Measurements from ENCODE around the gene TIMM29.

The TIMM29 gene

GRCh38 chr19:10935371-10936059 lies 6.9 kb downstream of the TIMM29 start:
- H3K9me3 ChIP-seq (ENCODE audit: control insufficient read depth, insufficient read depth, low read depth, low read length) = no peaks in the 10 kb centered on the region
- no peak overlapping the region for H3K27ac ChIP-seq (ENCODE audit: extremely low read depth, low read depth, low read length)
- ChIA-PET CTCF (interaction anchor here (0.6 to 3.5 kb wide), 18 partner anchors 9 to 693 kb away, joined by 3 to 22 read pairs (median 4); partner anchors contain the start of gene SMARCA4), POLR2A (interaction anchor here (1.0 to 1.4 kb wide), 3 partner anchors 8 to 154 kb away, joined by 3 to 5 read pairs (median 3); partner anchors contain the start of gene LDLR)
- TF ChIP-seq ZNF449 (tag by site-specific recombination; IDR thresholded peaks at IDR 0.05) = peak; percentile 34; the same call in 1 of the 2 replicates
- no peak for TF ChIP-seq TRIM28 (IDR thresholded peaks at IDR 0.05; ENCODE audit: borderline replicate concordance, low read length)
- 0 out of 2 replicates have a peak, but pooled peaks have one; percentile 27 for TF ChIP-seq ZBTB17 (tag by site-specific recombination; IDR thresholded peaks at IDR 0.05)
- TF ChIP-seq GLIS1 (tag by site-specific recombination; IDR thresholded peaks at IDR 0.05) = 0 out of 2 replicates have a peak, but pooled peaks have one; percentile 16
- no peak for TF ChIP-seq PRDM1 (tag by site-specific recombination; IDR thresholded peaks at IDR 0.05)
- peaks cover 9 to 21% of the 10 kb centered on the region in 2 experiments for H3K36me3 ChIP-seq (ENCODE audit: control insufficient read depth in 2 of 2, insufficient read depth in 1 of 2, low read length in 2 of 2)
- H3K4me3 ChIP-seq (ENCODE audit: low read depth, low read length) = no peak overlapping the region
- no peaks in the 10 kb centered on the region; the same call in 1 of the 2 replicates for H3K4me1 ChIP-seq (ENCODE audit: control insufficient read depth, insufficient read depth, low read length)

GRCh38 chr19:10936661-10937084 lies 8.1 kb downstream of the TIMM29 start:
- Histone ChIP-seq H3K9me3 (ENCODE audit: control insufficient read depth, insufficient read depth, low read depth, low read length) (no peaks in the 10 kb centered on the region), H3K36me3 (ENCODE audit: control insufficient read depth in 2 of 2, insufficient read depth in 1 of 2, low read length in 2 of 2) (peaks cover 1 to 15% of the 10 kb centered on the region in 2 experiments; a peak in 2 of 3 replicates), H3K4me1 (ENCODE audit: control insufficient read depth, insufficient read depth, low read length) (no peaks in the 10 kb centered on the region; the same call in 1 of the 2 replicates), H3K27ac (ENCODE audit: extremely low read depth, low read depth, low read length) (no peak overlapping the region), H3K4me3 (ENCODE audit: low read depth, low read length) (no peak overlapping the region)
- ChIA-PET CTCF (interaction anchor here (0.6 to 3.5 kb wide), 38 partner anchors 9 to 241 kb away, joined by 3 to 22 read pairs (median 4); partner anchors contain the start of gene SMARCA4), POLR2A (interaction anchor here (0.7 to 1.4 kb wide), 4 partner anchors 99 to 202 kb away, joined by 3 to 5 read pairs (median 4); partner anchors contain the start of gene LDLR)
- TF ChIP-seq SALL2 (tag by site-specific recombination; IDR thresholded peaks at IDR 0.05; ENCODE audit: borderline replicate concordance) (no peak), ZNF274 (IDR thresholded peaks at IDR 0.05; ENCODE audit: low read length) (no peak), ZNF274 (tag by site-specific recombination; IDR thresholded peaks at IDR 0.05; ENCODE audit: borderline replicate concordance) (no peak), ZNF239 (tag by site-specific recombination; IDR thresholded peaks at IDR 0.05) (no peak), WT1 (tag by site-specific recombination; IDR thresholded peaks at IDR 0.05) (no peak), ZNF148 (tag by site-specific recombination; IDR thresholded peaks at IDR 0.05; ENCODE audit: borderline replicate concordance) (no peak), ZBTB1 (tag by site-specific recombination; IDR thresholded peaks at IDR 0.05) (no peak), ZNF571 (tag by site-specific recombination; IDR thresholded peaks at IDR 0.05) (no peak), PRDM10 (tag by site-specific recombination; IDR thresholded peaks at IDR 0.05) (peak; percentile 89), ZNF350 (tag by site-specific recombination; IDR thresholded peaks at IDR 0.05) (no peak), SP7 (tag by site-specific recombination; IDR thresholded peaks at IDR 0.05) (peak; percentile 64), ZNF391 (tag by site-specific recombination; IDR thresholded peaks at IDR 0.05; ENCODE audit: borderline replicate concordance, low read depth) (peak; percentile 41; the same call in 1 of the 2 replicates), ZNF214 (tag by site-specific recombination; IDR thresholded peaks at IDR 0.05; ENCODE audit: borderline replicate concordance) (no peak), EGR2 (tag by site-specific recombination; IDR thresholded peaks at IDR 0.05; ENCODE audit: low read depth) (no peak), ZNF704 (tag by site-specific recombination; IDR thresholded peaks at IDR 0.05) (no peak), ZBTB49 (tag by site-specific recombination; IDR thresholded peaks at IDR 0.05; ENCODE audit: low read depth) (no peak), SCRT1 (tag by site-specific recombination; IDR thresholded peaks at IDR 0.05; ENCODE audit: borderline replicate concordance) (no peak)

Measured in HEK293 (cell line).